LNCAP (cell line): ENCODE results near the gene PYHIN1.

ENCODE experiments used
- CTCF ChIP-seq: fragments of 450-650 bp; IDR thresholded peaks from 2 replicates; pipeline ENCODE4 v1.5.1; 2017; ENCODE audit warnings: mild to moderate bottlenecking

PYHIN1 gene

GRCh38 chr1:158952416-158952815, 21.1 kb downstream of the PYHIN1 start:
- no peak for TF ChIP-seq CTCF

- no peak for TF ChIP-seq CTCF
Measured at GRCh38 chr1:158961178-158961577, 29.8 kb downstream of the PYHIN1 start.

GRCh38 chr1:158962983-158963382, 31.6 kb downstream of the PYHIN1 start:
- TF ChIP-seq CTCF: no peak

- TF ChIP-seq CTCF: no peak
Measured at GRCh38 chr1:158969166-158969565, 37.8 kb downstream of the PYHIN1 start.

- TF ChIP-seq CTCF: no peak
Measured at GRCh38 chr1:158969855-158970254, 38.5 kb downstream of the PYHIN1 start.

GRCh38 chr1:158972841-158973240, 41.5 kb downstream of the PYHIN1 start:
- TF ChIP-seq CTCF: no peak

- TF ChIP-seq CTCF: no peak
Measured at GRCh38 chr1:158976219-158976618, 44.9 kb downstream of the PYHIN1 start.

GRCh38 chr1:158978730-158979129, 47.4 kb downstream of the PYHIN1 start:
- no peak for TF ChIP-seq CTCF
